ENCODE measurements around the gene CARD14.

CARD14 gene

DNA sequence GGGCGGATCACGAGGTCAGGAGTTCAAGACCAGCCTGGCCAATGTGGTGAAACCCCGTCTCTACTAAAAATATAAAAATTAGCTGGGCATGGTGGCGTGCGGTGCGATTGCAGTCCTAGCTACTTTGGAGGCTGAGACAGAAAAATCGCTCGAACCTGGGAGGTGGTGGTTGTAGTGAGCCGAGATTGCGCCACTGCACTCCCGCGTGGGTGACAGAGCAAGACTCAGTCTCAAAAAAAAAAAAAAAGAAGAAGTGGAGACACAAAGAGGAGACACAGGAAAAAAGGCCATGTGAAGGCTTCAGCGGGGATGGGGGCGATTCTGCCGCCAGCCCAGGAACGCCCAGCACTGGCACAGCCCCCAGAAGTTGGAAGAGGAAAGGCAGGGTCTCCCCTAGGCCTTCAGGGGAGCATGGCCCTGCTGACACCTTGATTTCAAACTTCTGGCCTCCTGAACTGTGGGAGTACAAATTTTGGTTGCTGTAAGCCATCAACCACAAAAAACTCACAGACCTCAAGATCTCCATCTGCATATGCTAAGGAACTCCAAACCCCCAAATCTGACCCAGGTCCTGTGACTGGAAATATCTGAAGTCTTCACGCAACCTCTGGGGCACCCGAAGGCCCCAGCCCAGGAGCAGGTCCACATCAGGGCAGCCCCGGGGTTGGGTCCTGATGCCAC, 43.3 kb downstream of the CARD14 start:
- no peak for DNase-seq

DNA sequence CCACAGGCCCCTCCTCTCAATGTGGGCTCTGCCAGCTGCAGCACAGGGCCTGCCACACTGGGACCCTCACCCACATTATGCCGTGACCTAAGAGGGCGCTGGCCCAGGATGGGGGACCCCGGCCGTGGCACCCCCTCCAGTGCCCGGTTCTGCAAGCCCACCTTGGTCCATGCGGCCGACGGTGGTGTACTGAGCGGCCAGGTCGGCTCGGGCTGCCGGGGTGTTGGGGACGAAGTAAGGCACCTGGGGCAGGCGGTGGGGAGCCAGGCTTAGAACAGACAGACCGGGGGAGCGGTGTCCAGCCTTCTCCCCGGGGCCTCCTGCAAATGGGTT, 43.8 kb downstream of the CARD14 start:
- no peak for DNase-seq

DNA sequence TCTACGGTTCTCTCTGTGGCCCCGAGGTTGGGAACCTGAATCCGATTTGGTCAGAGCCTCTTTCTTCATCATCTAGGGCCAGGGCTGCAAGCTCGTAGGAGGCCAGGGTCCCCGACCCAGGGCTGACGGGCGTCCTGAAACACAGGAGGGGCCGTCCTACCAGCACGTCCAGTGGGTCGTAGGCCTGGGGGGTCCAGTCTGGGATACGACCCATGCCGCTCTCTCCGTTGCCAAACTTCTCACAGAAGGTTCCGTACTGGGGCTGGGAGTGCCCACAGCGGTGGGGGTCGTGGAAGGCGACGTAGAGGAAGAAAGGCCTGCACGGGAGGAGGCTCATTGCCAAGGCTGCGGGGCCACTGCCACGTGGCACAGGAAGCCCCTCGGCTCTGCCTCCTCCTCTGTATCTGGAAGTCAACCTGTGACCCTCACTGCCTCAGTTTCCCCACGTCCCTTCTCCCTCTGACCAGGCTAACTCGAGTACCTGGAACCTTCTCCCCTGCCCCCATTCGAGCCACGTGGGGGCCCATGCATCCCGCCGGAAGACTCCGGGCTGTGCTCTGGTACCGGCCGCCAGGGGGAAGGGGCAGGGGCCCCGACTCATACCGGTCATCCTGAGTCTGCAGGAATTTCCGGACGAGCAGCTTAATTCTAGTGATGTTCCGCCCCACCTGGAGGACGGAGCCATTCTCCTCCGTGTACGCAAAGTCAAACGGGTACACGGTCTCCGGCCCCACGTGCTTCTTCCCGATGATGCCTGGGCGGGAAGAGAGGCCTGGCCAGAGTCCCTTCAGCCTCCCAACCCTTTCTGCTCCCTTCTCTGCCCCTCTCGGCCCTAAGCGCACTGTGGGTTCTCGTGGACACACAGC, 44.4 kb downstream of the CARD14 start:
- no peak for DNase-seq

DNA sequence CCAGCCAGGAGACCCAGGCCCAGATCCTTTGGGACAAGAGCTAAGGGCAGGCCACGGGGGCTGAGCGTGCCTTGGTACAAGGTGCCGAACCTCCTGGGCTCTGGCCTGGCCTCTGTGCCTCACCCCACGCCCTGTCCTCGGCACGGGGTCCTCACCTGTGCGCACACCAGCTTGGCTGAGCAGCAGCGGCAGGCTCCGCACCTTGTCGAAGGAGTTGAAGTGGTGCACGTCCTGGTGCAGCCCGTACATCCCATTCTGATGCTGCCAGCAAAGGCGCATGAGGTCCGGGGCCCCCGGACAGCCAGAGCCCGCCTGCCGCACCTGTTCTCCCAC, 45.0 kb downstream of the CARD14 start:
- no peak for DNase-seq

DNA sequence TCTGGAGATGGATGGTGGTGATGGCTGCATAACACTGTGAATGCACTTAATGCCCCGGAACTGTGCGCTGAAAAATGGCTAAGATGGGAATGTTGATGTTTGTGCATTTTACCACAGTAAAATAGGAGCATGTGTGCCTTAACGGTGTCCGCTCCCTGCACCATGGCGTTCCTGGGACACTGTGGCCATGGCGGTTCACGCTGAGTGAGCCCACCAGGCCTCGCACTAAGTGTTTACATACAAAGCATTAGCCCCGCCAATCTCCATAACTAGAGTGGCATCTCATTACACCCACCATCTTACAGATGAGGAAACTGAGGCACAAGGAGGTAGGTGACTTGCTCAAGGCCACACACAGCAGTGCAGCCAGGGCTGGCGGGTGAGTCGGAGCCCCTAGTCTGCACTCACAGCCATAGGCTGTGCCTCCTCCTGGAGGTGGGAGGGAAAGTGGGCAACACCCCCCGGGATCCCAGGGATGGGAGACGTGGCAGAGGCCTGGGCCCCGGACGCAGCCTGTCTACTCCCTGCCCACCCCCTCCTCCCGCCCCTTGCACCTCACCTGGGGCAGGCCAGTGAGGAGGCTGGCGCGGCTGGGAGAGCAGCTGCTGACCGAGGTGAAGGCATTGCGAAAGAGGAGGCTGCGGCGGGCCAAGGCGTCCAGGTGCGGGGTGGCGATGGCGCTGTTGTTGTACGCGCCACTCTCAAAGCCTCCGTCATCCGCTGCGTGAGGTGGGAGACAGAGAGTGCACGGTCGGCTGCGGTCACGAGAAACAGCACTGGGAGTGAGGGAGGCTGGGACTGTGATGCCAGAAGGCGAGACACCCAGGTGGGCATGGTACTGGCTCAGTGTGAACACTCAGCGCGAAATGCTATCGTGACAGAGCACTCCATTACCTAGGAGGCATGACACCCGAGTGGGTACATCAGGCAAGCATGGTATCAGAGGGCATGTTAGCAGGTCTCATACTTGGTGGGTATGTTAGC, 46.9 kb downstream of the CARD14 start:
- no peak for DNase-seq

DNA sequence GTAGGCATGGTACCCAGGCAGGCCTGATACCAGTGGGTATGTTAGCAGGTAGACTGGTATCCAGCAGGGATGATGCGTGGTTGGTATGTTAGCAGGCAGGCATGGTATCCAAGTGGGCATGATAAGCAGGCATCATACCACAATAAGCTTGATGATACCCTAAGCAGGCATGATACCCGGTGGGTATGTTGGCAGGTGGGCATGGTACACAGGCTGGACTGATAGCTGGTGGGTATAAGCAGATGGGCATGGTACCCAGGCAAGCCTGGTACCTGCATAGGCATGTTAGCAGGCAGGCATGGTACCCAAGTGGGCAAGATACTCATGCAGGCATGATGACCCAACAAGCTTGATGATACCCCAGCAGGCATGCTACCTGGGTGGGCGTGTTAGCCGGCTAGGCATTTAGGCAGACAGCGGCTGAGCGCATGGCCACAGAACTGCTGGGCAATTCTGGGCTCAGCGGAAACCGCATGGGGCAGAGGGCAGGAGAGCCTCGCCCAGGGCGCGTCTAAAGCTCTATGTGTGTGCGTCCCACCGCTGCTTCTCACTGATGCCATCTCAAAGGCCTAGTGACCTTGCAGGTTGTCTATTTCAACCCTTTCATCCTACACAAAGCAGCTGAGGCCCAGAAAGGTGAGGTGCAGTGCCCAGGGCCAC, 48.0 kb downstream of the CARD14 start:
- DNase-seq, result no peak

DNA sequence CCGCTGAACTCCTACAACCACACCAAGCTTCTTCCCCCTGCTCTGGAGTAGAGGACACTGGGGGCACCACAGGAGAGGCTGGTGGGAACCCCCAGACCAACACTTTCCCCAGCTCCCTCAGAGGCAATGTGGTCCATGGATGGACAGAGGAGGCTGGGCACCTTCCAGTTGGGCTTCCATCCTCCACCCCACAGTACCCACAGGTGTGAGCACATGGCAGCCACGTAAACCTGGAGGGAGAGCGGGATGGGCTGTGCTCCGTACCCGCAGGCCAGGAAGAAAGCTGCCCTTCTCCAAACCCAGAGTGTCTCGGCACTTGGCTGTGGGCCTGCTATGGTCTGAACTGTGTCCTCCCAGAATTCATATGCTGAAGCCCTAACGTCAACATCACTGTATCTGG, 48.6 kb downstream of the CARD14 start:
- no peak for DNase-seq

DNA sequence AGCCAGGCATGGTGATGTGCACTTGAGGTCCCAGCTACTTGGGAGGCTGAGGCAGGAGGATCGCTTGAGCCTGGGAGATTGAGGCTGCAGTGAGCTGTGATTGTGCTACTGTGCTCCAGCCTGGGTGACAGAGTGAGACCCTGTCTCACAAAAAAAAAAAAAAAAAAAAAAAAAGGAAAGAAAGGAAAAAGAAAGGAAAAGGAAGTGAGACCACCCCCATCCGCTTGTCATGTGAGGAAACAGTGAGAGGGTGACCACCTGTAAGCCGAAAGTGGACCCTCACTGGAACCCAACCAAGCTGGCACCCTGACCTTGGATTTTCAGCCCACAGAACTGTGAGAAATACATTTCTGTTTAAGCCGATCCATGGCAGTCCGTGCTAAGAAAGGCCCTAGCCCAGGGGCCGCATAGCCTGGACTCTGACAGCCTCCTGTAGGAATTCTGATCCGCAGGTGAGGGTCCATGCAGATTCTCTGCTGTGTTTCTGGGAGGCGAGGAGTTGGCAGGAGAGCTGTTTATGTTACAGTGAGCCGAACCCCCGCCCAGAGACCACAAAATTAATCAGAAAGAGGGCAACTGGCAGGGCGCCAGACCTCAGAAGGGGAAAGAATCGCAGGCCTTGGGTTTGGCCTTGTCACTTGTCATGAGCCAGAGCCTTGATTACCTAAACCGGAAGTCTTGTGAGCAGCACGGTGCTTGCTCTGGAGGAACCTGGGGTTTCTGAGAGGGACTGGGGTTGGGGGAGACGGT, 49.4 kb downstream of the CARD14 start:
- no peak for DNase-seq

DNA sequence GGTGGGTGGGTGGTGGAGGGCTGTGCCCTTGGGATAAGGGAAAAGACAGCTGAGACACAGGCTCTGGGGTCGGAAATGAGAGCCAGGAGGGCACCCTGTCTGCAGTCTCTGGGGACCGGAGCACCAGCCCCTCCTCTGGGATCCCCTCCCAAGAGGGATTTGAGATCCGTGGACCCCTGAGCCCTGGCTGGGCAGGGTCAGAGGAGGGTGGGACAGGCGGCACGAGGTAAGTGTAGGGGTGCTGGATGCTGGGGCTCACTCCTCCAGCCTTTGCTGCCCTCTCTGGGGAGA, 49.9 kb downstream of the CARD14 start:
- no peak for DNase-seq

DNA sequence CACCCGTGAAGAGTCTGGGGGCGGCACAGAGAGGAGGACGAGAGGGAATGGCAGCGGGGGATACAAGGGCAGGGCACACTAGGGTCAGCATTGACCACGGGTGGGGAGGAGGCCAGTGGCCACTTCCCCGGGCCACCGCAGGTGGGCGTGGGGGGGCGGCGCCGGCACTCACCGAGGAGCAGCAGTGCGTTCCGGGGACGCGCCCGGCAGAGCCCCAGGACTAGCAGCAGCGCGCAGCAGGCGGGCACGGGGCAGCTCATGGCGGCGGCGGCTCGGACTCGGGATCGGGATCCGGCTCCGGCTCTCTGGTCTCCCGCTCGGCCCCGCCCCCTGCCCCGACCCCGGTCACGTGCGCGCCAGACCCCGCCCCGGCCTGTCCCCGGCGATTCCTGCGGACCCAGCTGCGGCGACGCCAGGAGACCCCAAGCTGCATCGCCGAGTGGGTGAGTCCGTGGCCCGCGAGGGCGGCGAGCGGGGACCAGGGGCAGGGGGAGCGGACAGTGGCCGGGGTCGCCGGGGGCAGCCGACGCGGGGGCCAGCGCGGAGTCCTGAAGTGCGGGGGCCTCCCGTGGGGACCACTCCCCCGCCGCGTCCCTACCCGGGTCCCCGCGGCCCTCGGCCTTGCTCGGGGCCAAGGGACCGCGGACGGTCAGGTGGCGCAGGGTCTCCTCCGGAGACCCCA, 50.4 kb downstream of the CARD14 start, which contains the start of the genes SGSH and SLC26A11:
Gene SGSH (minus strand): TSS at position 280 of the 682 bp plus-strand sequence. CDS start 20 bp downstream, at position 260.
Gene SLC26A11 (plus strand): TSS at position 374 of the 682 bp plus-strand sequence. CDS start 1,134 bp downstream, outside the sequence.
- peak; percentile 23 for DNase-seq

DNA sequence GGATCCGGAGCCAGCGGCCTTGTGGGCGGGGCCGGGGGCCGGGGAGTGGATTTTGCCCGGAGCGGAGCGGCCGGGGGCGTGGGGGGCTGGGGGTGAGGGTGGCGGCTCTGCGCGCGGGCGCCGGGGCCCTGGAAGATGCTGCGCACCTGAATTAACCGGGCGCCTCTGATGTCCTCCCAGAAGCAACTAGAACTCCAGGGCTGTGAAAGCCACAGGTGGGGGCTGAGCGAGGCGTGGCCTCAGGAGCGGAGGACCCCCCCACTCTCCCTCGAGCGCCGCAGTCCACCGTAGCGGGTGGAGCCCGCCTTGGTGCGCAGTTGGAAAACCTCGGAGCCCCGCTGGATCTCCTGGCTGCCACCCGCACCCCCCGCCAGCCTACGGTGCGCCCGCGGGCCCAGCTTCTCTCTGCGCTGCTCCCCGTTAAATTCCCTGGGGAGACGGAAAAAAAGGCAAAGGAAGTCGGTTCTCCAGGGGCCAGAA, 50.9 kb downstream of the CARD14 start:
- no peak for DNase-seq

DNA sequence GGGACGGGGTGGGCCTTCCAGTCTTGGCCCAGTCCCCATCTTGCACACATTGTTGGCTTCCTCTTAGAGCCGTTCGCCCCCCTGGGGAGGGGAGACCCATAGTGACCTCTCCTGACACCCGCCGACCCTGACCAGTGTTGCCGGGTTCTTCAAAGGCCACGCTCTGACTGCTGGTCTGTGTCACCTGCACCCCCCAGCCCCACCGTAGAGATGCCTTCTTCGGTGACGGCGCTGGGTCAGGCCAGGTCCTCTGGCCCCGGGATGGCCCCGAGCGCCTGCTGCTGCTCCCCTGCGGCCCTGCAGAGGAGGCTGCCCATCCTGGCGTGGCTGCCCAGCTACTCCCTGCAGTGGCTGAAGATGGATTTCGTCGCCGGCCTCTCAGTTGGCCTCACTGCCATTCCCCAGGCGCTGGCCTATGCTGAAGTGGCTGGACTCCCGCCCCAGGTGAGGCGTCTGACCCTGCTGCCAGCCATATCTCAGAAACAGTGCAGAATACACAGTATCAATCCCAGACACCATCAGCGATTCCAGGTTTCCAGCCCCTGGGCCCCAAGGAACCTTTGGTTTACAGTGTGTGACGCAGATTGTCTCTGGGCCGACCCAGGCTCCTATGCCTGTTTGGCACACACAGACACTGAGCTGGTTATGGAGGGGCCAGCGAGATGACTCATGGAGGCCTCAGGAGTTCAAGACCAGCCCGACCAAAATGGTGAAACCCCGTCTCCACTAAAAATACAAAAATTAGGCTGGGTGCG, 51.7 kb downstream of the CARD14 start:
- DNase-seq, result no peak

DNA sequence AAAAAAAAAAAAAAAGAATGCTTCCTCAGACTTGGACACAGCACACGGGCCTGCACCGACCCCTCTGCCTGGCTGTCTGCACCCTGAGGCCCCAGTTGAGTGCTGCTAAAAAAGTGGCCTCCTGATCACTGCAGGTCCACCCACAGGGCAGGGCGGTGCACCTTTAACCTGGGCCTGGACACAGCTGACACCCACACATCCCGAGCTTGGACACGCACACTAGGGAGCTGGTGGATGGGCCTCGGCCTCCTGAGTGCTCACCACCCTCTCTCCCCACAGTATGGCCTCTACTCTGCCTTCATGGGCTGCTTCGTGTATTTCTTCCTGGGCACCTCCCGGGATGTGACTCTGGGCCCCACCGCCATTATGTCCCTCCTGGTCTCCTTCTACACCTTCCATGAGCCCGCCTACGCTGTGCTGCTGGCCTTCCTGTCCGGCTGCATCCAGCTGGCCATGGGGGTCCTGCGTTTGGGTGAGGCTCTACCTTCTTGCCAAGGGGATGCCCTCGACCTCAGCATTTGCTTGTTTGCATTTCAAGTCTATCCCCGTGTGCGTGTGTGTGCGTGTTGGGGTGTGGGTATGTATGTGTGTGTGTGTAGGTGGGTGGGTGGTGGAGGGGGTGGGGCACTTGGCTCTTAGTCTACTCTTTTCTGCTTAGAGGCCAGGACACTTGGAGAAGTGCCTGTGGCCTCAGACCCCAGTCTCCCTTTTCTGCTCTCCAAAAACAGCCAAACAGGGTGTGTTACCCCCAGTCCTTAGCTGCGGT, 52.7 kb downstream of the CARD14 start:
- DNase-seq, result no peak

DNA sequence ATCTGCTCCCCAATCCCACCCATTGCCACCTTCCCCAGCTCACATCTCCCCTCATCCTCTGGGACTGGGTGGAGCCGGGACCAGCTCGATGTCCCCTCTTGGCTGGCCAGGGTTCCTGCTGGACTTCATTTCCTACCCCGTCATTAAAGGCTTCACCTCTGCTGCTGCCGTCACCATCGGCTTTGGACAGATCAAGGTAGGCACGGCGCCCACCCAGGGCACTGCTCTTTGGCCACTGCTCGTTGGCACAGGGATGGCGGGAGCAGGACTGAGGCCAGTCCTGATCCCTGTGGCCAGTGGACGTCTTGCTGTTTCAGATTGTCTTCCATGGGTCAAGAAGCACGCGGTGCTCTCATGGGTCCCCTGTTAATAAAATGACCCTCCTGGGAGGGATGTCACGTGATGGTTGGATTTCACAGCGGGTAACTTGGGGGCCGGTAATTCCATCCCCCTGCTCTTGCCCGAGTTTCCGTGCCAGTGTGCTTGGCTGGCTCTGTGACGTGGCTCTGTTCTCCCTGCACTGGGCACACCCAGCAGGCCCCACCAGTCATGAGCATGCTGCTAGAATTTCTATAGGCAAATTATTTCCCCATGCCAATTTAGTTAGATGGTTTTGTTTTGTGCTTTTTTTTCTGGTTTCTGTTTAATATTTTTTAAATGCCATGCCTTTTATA, 53.4 kb downstream of the CARD14 start:
- DNase-seq, result no peak

DNA sequence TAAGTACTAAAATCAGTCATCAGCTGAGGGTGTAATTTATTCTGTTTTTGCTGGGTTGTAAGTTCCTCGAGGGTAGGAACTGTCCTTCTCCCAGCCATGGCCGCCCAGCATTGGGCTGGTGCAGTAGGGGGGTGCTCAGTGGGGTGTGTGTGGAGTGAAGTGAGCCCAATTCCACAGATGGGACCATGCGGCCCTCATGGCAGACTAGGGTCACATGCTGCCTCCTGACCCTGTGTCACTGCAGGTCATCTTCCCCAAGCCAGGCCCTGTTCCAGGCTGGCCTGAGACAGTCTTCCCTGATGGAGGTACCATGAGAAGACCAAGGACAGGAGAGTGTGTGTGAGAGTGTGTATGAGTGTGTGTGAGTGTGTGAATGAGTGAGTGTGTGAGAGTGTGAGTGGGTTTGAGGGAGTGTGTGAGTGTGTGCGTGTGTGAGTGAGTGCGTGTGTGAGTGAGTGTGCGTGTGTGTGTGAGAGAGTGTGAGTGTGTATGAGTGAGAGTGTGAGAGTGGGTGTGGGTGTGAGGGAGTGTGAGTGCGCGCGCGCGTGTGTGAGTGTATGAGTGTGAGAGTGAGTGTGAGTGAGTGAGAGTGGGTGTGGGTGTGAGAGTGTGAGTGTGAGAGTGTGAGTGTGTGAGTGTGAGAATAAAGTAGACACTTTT, 54.1 kb downstream of the CARD14 start:
- no peak for DNase-seq

DNA sequence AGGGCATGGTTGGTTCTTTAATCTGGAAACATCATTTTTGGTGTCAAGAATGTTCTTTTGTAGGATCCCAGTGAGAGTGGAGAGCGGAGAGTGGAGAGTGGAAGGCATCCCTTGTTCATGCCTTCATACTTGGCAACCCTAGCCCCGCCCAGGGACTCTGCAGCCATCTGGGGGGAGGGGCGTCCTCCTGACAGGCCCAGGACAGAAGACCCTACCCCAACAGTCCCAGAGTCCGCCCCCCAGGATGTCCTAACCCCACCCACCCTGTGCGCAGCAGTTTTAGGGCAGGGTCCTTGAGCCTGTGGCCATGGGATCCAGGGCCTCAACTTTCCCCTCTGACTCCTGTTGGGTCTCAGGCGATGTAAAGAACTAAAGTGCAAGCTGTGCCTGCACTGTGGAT, 54.9 kb downstream of the CARD14 start:
- no peak for DNase-seq

DNA sequence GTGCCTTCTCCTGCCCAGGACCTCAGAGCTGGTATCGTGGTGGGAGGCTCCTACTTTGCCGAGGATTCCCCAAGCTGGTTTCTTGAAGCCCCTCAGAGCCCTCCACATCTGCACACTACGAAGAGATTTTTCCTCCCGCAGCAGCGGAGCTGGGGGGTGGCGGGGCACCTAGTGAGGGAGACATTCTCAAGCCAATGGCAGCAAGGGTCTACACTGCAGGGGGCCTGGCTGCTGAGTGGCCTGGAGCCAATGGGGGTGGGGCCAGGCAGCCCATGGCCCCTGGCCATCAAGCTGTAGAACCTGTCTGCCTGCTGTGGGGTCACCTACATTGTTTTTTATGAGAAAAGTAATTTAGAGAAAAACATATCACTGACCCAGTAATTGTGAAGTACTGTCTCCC, 55.4 kb downstream of the CARD14 start:
- no peak for DNase-seq

DNA sequence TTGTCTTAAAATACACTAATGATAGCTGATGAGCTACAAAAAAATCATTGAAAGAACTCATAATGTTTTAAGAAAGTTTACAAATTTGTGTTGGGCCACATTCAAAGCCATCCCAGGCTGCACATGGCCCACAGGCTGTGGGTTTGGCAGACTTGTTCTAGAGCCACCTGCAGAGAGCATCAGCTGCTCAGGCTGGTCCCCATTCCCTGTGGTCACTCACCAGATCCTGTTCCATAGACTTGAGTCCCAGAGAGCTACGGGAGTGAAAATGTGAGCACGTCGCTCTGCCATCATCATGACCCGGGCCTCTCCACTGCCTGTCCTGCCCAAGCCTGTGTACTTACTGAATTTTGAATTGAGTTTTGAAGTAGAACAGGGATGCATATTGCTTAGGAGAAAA, 57.3 kb downstream of the CARD14 start:
- no peak for DNase-seq

DNA sequence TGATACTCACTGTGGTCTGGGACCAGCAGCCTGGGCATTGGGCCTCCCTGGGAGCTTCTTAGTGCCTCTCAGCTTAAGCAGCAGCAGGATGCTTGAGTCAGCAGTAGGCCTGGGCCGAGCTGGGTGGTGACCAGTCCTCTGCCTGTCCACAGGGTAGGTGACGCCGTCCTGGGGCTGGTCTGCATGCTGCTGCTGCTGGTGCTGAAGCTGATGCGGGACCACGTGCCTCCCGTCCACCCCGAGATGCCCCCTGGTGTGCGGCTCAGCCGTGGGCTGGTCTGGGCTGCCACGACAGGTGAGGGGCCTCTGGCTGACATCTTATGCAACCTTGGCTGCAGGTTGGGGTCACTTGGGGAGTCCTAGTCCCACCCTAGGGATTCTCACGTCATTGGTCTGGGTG, 57.8 kb downstream of the CARD14 start:
- no peak for DNase-seq

All from NCI-H446 treated with DMSO at 0.1 percent for 48 hours (cell line).